Effector memory CD8-positive, alpha-beta T cell (primary cell): ENCODE data around the gene EDIL3.
"Not testable (repeated sequence)": the region's sequence is repeated elsewhere in the genome, so short reads cannot be mapped to it uniquely, and the experiment has no call there.

Experiments
- ATAC-seq: fragments of 150-1000 bp; cut with Tn5 transposase; replicated peaks from 2 replicates; pipeline ENCODE4 v1.10.0; 2021; ENCODE audit warnings: mild to moderate bottlenecking, moderate library complexity
- DNase-seq, 3 experiments: peaks; one replicate each; pipeline ENCODE4 v3.0.0; 2021
- H3K27ac Mint-ChIP-seq, 2 donors: one replicate each; pipeline ENCODE4 v1.8.0; 2022; ENCODE audit warnings: mild to moderate bottlenecking in 2 of 2, mixed read lengths in 2 of 2, moderate library complexity in 2 of 2
- H3K27me3 Mint-ChIP-seq, 2 donors: one replicate each; pipeline ENCODE4 v1.8.0; 2022; ENCODE audit warnings: mixed read lengths in 2 of 2
- H3K36me3 Mint-ChIP-seq: one replicate; pipeline ENCODE4 v1.8.0; 2022; ENCODE audit warnings: mild to moderate bottlenecking, moderate library complexity, mixed read lengths; ENCODE audit not compliant: insufficient read depth
- H3K4me1 Mint-ChIP-seq, 2 donors: one replicate each; pipeline ENCODE4 v1.8.0; 2022; ENCODE audit warnings: low read depth in 2 of 2, mixed read lengths in 2 of 2
- H3K4me3 Mint-ChIP-seq, 2 donors: one replicate each; pipeline ENCODE4 v1.8.0; 2022; ENCODE audit warnings: mild to moderate bottlenecking in 2 of 2, mixed read lengths in 2 of 2, moderate library complexity in 2 of 2
- H3K9me3 Mint-ChIP-seq, 2 donors: one replicate each; pipeline ENCODE4 v1.8.0; 2022; ENCODE audit warnings: mixed read lengths in 2 of 2

The EDIL3 gene

DNA sequence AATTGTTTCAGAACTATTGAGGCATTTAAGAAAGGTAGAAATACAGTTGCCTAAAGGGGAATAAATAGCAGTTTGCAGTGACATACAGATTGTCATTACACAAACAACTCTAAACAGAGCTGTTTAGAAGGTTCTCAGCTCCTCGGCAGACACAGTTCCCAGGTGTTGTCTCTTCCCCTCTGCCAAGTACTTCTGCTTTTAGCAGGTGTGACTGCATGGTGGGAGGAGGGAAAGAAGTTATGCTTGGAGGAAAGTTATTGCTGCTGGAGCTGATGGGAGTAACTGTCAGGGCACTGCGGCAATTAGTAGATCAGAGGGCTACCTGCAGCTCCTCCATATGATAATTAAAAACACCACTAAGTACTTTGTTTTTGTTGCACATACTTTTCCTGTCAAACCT, 14.5 kb downstream of the EDIL3 start:
- H3K4me3 Mint-ChIP-seq: no peak overlapping the region

DNA sequence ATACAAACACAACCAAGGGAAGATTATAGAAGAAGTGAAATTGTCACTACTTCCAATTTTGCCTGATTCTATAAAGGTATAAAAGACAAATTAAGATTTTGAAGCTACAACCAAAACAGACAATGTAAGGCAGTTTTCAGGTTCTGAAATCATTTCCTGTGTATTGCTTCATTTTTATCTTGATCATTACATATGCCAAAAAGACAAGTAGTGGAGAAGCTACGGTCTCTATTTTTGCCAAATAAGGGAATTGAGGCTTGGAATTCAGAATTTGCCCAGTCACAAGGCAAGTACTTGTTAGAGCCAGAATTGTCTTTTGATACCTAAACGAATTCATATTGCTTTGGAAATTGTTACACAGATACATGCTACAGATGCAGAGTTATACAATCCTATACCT, 20.6 kb downstream of the EDIL3 start:
- Mint-ChIP-seq H3K36me3 (no peaks in the 10 kb centered on the region), H3K27ac (no peak overlapping the region), H3K4me3 (no peak overlapping the region), H3K9me3 (peaks cover 8 to 12% of the 10 kb centered on the region in 2 donors), H3K4me1 (no peaks in the 10 kb centered on the region), H3K27me3 (no peaks in the 10 kb centered on the region)
- DNase-seq: no peak
- no peak for ATAC-seq

More for the DNA sequence above, 14.5 kb downstream of the EDIL3 start:
- Mint-ChIP-seq H3K4me1 (no peaks in the 10 kb centered on the region), H3K36me3 (no peaks in the 10 kb centered on the region), H3K27me3 (no peaks in the 10 kb centered on the region), H3K9me3 (peaks cover 7 to 13% of the 10 kb centered on the region in 2 donors), H3K27ac (no peak overlapping the region)
- no peak for ATAC-seq
- no peak for DNase-seq

DNA sequence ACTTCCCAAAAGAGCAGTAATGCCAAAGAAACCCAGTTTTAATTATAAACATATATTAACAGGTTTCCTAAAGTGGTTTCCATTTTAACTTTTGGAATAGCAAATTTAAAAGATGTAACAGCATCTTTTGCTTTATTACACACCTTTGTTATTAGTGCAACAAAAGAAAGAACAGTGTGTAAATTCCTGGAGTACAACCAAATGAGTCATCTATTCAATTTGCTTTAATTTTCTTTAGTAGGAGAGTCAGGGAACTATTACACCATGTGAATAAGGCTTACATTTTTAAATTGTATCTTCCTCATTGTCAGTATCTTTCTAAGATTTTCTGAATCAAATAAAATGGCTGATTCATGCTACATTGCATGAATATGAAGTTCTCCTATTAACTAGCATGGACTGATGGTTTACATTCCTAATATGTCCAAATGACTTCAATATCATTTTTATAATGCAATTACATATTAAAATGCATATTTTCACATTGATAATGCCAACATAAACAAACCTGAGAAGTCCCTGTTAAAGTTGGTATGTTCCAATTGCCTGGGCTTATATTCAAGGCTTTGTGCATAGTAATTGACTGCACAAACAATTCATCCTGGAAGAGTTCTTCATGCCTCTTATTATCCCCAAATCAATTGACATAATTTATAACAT, 22.5 kb downstream of the EDIL3 start:
- Mint-ChIP-seq H3K4me3 (no peak overlapping the region), H3K27me3 (no peaks in the 10 kb centered on the region), H3K36me3 (no peaks in the 10 kb centered on the region), H3K9me3 (peaks cover 5 to 6% of the 10 kb centered on the region in 2 donors), H3K4me1 (no peaks in the 10 kb centered on the region), H3K27ac (no peak overlapping the region)
- no peak for ATAC-seq
- DNase-seq: no peak

- DNase-seq (no peak), ATAC-seq (no peak)
- Mint-ChIP-seq H3K36me3 (no peaks in the 10 kb centered on the region), H3K27me3 (no peaks in the 10 kb centered on the region), H3K4me1 (no peaks in the 10 kb centered on the region), H3K9me3 (peaks cover 5 to 6% of the 10 kb centered on the region in 2 donors), H3K4me3 (no peak overlapping the region), H3K27ac (no peak overlapping the region)
Measured at GRCh38 chr5:84361572-84361971, 23.1 kb downstream of the EDIL3 start.

GRCh38 chr5:84360056-84360455, 24.6 kb downstream of the EDIL3 start:
- Mint-ChIP-seq H3K9me3 (peaks cover 5 to 8% of the 10 kb centered on the region in 2 donors), H3K36me3 (no peaks in the 10 kb centered on the region), H3K4me1 (no peaks in the 10 kb centered on the region), H3K27ac (no peak overlapping the region), H3K27me3 (no peaks in the 10 kb centered on the region), H3K4me3 (no peak overlapping the region)
- ATAC-seq (no peak), DNase-seq (no peak)

- peaks cover 6 to 7% of the 10 kb centered on the region in 2 donors for H3K9me3 Mint-ChIP-seq
- H3K27ac Mint-ChIP-seq: no peak overlapping the region
- H3K27me3 Mint-ChIP-seq: no peaks in the 10 kb centered on the region
- no peaks in the 10 kb centered on the region for H3K36me3 Mint-ChIP-seq
- no peak for DNase-seq
- ATAC-seq: no peak
- no peaks in the 10 kb centered on the region for H3K4me1 Mint-ChIP-seq
- no peak overlapping the region for H3K4me3 Mint-ChIP-seq
Measured at GRCh38 chr5:84354101-84354500, 30.6 kb downstream of the EDIL3 start.

GRCh38 chr5:84344788-84345187, 39.9 kb downstream of the EDIL3 start:
- no peak for DNase-seq
- Mint-ChIP-seq H3K9me3 (peaks cover 6 to 9% of the 10 kb centered on the region in 2 donors), H3K4me3 (no peak overlapping the region), H3K4me1 (no peaks in the 10 kb centered on the region), H3K27me3 (no peaks in the 10 kb centered on the region), H3K27ac (no peak overlapping the region), H3K36me3 (no peaks in the 10 kb centered on the region)
- no peak for ATAC-seq

DNA sequence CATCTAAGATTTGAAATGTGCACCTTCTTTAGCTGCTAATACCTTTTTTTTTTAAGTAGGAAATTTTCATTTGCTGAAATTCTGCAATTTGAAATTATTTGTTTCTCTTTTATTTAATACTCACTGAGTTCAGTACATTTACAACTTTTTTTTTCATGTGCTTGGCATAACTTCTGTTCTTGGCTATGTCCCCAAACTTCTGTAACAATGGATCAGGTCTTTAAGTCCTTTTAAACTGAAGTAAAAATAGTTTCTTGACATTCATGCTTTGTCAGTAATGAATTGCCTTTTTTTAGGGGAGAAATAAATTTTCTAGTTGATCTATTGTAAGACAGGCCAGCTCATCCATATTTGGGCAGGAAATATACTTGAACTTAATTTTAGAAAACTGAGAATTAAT, 41.5 kb downstream of the EDIL3 start:
- H3K4me3 Mint-ChIP-seq: no peak overlapping the region
- ATAC-seq: no peak
- no peak for DNase-seq
- H3K36me3 Mint-ChIP-seq: no peaks in the 10 kb centered on the region
- no peaks in the 10 kb centered on the region for H3K4me1 Mint-ChIP-seq
- no peaks in the 10 kb centered on the region for H3K27me3 Mint-ChIP-seq
- peaks cover 9 to 10% of the 10 kb centered on the region in 2 donors for H3K9me3 Mint-ChIP-seq
- no peak overlapping the region for H3K27ac Mint-ChIP-seq

DNA sequence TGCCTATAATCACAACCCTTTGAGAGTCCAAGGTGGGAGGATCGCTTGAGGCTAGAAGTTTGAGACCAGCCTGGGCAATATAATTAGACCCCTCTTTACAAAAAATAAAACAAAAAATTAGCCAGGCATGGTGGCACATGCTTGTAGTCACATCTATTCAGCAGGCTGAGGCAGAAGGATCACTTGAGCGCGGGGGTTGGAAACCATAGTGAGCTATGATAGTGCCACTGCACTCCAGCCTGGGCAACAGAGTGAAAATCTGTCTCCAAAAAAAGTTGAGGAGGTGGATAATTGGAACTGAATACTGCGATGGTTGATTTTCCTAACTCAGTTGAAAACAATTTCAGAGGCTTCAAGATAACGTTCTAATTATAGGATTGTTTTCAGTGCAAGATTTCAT, 52.6 kb downstream of the EDIL3 start:
- no peak overlapping the region for H3K4me3 Mint-ChIP-seq
- no peak for ATAC-seq

GRCh38 chr5:84327591-84327990, 57.1 kb downstream of the EDIL3 start:
- Mint-ChIP-seq H3K9me3 (peaks cover 0 to 3% of the 10 kb centered on the region in 2 donors), H3K4me1 (no peaks in the 10 kb centered on the region), H3K36me3 (no peaks in the 10 kb centered on the region), H3K4me3 (no peak overlapping the region), H3K27ac (no peak overlapping the region), H3K27me3 (no peaks in the 10 kb centered on the region)
- no peak for ATAC-seq
- DNase-seq: no peak

More for the DNA sequence above, 52.6 kb downstream of the EDIL3 start:
- peaks cover 5 to 10% of the 10 kb centered on the region in 2 donors for H3K9me3 Mint-ChIP-seq
- H3K4me1 Mint-ChIP-seq: no peaks in the 10 kb centered on the region
- no peak overlapping the region for H3K27ac Mint-ChIP-seq
- no peaks in the 10 kb centered on the region for H3K27me3 Mint-ChIP-seq
- no peak for DNase-seq
- no peaks in the 10 kb centered on the region for H3K36me3 Mint-ChIP-seq

DNA sequence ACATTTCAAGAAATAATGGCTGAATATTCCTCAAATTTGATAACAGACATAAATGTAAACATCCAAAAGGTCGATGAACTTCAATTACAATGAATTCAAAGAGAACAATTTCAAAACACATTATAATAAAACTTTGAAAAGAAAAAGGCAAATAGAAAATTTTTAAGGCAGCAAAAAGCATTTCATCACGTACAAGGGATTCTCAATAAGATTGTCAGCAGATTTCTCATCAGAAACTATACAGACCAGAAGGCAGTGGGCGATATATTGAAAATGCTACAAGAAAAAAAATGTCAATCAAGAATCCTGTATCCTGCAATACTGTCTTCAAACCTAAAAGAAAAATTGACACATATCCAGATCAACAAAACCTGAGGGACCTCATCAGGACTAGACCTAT, 62.0 kb downstream of the EDIL3 start:
- H3K27ac Mint-ChIP-seq: no peak overlapping the region
- no peak for DNase-seq
- H3K27me3 Mint-ChIP-seq: no peaks in the 10 kb centered on the region
- no peaks in the 10 kb centered on the region for H3K4me1 Mint-ChIP-seq
- H3K36me3 Mint-ChIP-seq: no peaks in the 10 kb centered on the region
- ATAC-seq: no peak
- H3K4me3 Mint-ChIP-seq: no peak overlapping the region
- peaks cover 8 to 15% of the 10 kb centered on the region in 2 donors for H3K9me3 Mint-ChIP-seq

DNA sequence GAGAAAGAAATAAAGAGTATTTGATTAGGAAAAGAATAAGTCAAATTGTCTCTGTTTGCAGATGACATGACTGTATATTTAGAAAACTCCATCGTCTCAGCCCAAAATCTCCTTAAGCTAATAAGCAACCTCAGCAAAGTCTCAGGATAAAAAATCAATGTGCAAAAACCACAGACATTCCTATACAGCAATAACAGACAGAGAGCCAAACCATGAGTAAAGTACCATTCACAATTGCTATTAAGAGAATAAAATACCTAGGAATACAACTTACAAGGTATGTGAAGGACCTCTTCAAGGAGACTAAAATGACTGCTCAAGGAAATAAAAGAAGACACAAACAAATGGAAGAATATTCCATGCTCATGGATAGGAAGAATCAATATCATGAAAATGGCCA, 66.9 kb downstream of the EDIL3 start:
- not testable (repeated sequence) for H3K4me1 Mint-ChIP-seq, DNase-seq, H3K36me3 Mint-ChIP-seq, ATAC-seq, H3K27ac Mint-ChIP-seq, H3K4me3 Mint-ChIP-seq, H3K27me3 Mint-ChIP-seq
- H3K9me3 Mint-ChIP-seq: peaks cover 12 to 24% of the 10 kb centered on the region in 2 donors

- H3K36me3 Mint-ChIP-seq, DNase-seq, ATAC-seq, H3K27me3 Mint-ChIP-seq, H3K4me1 Mint-ChIP-seq, H3K27ac Mint-ChIP-seq, H3K4me3 Mint-ChIP-seq: not testable (repeated sequence)
- H3K9me3 Mint-ChIP-seq: peaks cover 6 to 16% of the 10 kb centered on the region in 2 donors
Measured at GRCh38 chr5:84312280-84312679, 72.4 kb downstream of the EDIL3 start.

DNA sequence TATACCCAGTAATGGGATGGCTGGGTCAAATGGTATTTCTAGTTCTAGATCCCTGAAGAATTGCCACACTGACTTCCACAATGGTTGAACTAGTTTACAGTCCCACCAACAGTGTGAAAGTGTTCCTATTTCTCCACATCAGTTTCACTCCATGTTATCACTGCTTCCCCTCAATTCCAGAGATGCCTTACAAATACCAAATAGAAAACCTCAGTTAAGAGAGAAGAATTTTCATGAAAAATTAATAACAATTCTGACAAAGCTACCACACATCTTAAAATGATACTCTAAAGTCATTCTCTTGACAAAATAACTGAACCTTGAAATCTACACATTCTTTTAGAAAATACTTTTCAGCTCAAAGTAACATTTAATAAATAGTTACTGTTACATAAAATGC, 74.8 kb downstream of the EDIL3 start:
- not testable (repeated sequence) for H3K27me3 Mint-ChIP-seq, H3K9me3 Mint-ChIP-seq, H3K36me3 Mint-ChIP-seq, DNase-seq, ATAC-seq, H3K4me3 Mint-ChIP-seq, H3K27ac Mint-ChIP-seq, H3K4me1 Mint-ChIP-seq
